Central memory CD8-positive, alpha-beta T cell (primary cell): ENCODE measurements around the gene HRH1.

ENCODE experiments used
- ATAC-seq: fragments of 150-1000 bp; cut with Tn5 transposase; replicated peaks from 2 replicates; pipeline ENCODE4 v1.10.0; 2022; ENCODE audit warnings: mild to moderate bottlenecking, moderate FRiP score, moderate number of reproducible peaks; ENCODE audit not compliant: poor library complexity, severe bottlenecking; ENCODE audit errors: extremely low read depth
- DNase-seq, 2 donors: peaks; one replicate each; pipeline ENCODE4 v3.0.0; 2021; ENCODE audit warnings: low spot score in 2 of 2
- H3K27ac Mint-ChIP-seq: one replicate; pipeline ENCODE4 v1.8.0; 2022; ENCODE audit warnings: low read depth, mild to moderate bottlenecking, moderate library complexity, mixed read lengths
- H3K27me3 Mint-ChIP-seq: one replicate; pipeline ENCODE4 v1.8.0; 2022; ENCODE audit warnings: mixed read lengths
- H3K36me3 Mint-ChIP-seq: one replicate; pipeline ENCODE4 v1.8.0; 2022; ENCODE audit warnings: mild to moderate bottlenecking, moderate library complexity, mixed read lengths; ENCODE audit not compliant: insufficient read depth
- H3K4me1 Mint-ChIP-seq: one replicate; pipeline ENCODE4 v1.8.0; 2022; ENCODE audit warnings: mixed read lengths
- H3K4me3 Mint-ChIP-seq: one replicate; pipeline ENCODE4 v1.8.0; 2022; ENCODE audit warnings: mild to moderate bottlenecking, moderate library complexity, mixed read lengths
- H3K9me3 Mint-ChIP-seq: one replicate; pipeline ENCODE4 v1.8.0; 2022; ENCODE audit warnings: mixed read lengths

HRH1 gene

DNA sequence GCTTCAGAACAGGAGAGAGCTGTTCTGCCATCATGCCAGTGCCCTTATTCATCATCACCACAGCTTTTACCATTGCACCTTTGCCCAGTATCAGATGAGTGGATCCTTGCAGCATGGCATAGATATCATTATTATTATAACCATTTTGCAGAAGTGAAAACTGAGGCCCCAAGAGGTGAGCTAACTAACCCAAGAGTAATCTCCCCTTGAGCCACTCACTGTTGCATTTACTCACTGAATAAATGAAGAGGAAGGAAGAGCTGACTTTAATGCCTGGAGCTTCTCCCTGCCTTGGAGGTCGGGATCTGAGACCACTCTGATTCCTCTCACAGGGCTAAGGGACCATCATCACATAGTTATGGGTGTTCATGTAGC lies 32.0 kb downstream of the HRH1 start:
- H3K4me3 Mint-ChIP-seq: no peak overlapping the region
- no peak overlapping the region for H3K27ac Mint-ChIP-seq
- DNase-seq (no peak), ATAC-seq (no peak)
- H3K4me1 Mint-ChIP-seq: no peaks in the 10 kb centered on the region
- H3K36me3 Mint-ChIP-seq: peaks cover 3% of the 10 kb centered on the region
- H3K9me3 Mint-ChIP-seq: no peaks in the 10 kb centered on the region
- peaks cover 44% of the 10 kb centered on the region for H3K27me3 Mint-ChIP-seq

DNA sequence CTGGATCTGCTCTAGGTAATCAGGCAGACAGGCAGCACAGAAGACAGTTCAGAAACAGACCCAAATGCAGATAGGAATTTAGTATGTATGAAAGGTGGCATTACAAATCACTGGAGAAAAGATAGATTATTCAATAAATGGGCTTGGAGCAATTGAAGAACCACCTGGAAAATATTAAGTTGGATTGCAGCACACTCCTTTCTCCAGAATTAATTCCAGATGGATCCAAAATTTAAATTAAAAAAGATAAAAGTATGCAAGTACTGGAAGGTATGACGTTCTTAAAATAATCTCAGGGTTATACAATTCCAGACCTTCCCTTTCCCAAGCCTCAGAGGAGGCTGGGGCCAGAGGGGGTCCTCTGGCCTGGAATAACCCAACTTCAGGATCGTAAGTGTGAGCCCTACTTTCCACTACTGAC lies 32.5 kb downstream of the HRH1 start:
- Mint-ChIP-seq H3K4me3 (no peak overlapping the region), H3K27me3 (peaks cover 45% of the 10 kb centered on the region), H3K9me3 (no peaks in the 10 kb centered on the region), H3K4me1 (no peaks in the 10 kb centered on the region), H3K36me3 (peaks cover 3% of the 10 kb centered on the region), H3K27ac (no peak overlapping the region)
- DNase-seq (no peak), ATAC-seq (no peak)

DNA sequence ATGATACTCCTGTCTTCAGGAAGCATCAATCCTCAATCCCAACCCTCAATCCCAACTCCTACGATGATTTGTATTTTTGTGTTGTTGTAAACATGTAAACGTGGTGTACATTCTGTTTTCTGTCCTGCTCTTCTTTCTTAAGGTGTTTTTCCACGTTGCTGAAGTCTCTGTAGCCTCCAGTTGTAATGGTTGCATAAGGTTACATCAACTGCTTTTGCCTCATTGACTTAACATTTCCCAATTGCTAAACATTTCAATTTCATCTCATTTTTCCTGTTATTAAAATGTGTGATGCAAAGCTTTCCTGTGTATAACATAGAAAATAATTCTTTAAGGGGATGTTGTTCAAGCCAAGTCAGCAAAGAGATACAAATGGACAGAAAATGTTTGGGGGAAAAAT lies 33.4 kb downstream of the HRH1 start:
- Mint-ChIP-seq H3K36me3 (peaks cover 3% of the 10 kb centered on the region), H3K4me1 (no peaks in the 10 kb centered on the region), H3K27ac (no peak overlapping the region), H3K9me3 (no peaks in the 10 kb centered on the region), H3K4me3 (no peak overlapping the region), H3K27me3 (peaks cover 45% of the 10 kb centered on the region)
- ATAC-seq: no peak
- no peak for DNase-seq

DNA sequence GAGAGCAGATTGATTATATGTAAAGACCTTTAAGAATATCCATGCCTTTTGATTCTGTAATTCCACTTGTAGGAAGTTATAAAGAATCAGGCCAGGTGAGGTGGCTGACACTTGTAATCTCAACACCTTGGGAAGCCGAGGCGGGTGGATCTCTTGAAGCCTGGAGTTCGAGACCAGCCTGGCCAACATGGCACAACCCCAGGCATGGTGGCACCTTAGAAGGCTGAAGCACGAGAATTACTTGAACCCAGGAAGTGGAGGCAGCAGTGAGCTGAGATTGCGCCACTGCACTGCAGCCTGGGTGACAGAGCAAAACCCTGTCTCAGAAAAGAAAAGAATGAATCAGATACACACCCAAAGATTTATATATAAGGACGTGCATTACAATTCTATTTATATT lies 33.9 kb downstream of the HRH1 start:
- ATAC-seq: no peak
- Mint-ChIP-seq H3K4me3 (no peak overlapping the region), H3K9me3 (no peaks in the 10 kb centered on the region), H3K27ac (no peak overlapping the region), H3K27me3 (peaks cover 45% of the 10 kb centered on the region), H3K36me3 (no peaks in the 10 kb centered on the region), H3K4me1 (no peaks in the 10 kb centered on the region)
- DNase-seq: no peak

DNA sequence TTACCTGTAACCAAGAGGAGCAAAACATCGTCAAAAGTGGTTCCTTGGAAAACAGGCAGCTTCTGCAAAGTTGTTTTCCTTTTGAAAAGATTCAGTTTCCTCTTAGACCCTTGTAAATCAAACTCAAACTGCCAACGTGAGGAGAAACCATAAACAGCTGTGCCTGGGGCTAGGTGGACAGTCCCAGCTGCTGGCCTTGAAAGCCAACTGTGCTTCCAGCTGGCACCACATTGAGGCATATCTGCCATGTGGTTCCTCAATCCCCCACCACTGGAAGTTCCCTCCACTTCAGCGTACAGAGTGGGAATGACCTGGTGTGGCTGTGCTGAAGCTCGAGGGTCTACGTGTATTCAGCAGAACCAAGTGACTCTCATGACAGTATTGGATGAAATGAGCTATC lies 40.9 kb downstream of the HRH1 start:
- H3K4me3 Mint-ChIP-seq: no peak overlapping the region
- DNase-seq (no peak), ATAC-seq (no peak)
- no peak overlapping the region for H3K27ac Mint-ChIP-seq
- H3K36me3 Mint-ChIP-seq: no peaks in the 10 kb centered on the region
- peaks cover 6% of the 10 kb centered on the region for H3K4me1 Mint-ChIP-seq
- H3K27me3 Mint-ChIP-seq: peaks cover 44% of the 10 kb centered on the region
- no peaks in the 10 kb centered on the region for H3K9me3 Mint-ChIP-seq

DNA sequence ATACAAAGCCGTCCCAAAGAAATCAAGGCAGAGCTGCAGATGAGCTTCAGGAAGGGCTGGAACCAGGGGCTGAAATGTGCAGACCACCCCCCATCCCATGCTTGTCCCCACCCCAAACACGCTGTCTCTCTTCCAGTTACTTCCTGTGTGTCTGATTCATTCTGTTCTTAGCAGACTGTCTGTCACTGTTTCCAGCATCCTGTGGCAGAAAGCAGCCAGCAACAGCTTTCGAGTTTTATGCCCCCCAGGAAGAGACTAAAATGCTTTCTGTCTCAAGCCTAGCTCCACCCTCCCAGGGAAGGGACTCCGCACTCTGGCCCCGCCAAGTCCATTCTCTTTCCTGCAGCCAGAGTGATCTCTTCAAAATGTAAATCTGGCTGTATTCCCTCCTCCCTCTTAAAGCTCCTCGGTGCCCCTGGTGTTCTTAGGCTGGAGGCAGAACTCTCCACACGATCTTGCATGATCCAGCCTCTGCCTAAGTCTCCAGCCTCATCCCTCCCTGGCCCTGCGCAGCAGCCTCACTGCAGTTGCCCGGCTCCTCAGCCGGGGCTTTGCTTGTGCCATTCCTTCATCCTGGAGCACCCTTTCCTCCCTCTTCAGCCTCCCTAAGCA lies 41.5 kb downstream of the HRH1 start:
- DNase-seq (no peak), ATAC-seq (no peak)
- H3K27ac Mint-ChIP-seq: no peak overlapping the region
- peaks cover 42% of the 10 kb centered on the region for H3K27me3 Mint-ChIP-seq
- no peaks in the 10 kb centered on the region for H3K9me3 Mint-ChIP-seq
- no peak overlapping the region for H3K4me3 Mint-ChIP-seq
- no peaks in the 10 kb centered on the region for H3K36me3 Mint-ChIP-seq
- peaks cover 6% of the 10 kb centered on the region for H3K4me1 Mint-ChIP-seq

DNA sequence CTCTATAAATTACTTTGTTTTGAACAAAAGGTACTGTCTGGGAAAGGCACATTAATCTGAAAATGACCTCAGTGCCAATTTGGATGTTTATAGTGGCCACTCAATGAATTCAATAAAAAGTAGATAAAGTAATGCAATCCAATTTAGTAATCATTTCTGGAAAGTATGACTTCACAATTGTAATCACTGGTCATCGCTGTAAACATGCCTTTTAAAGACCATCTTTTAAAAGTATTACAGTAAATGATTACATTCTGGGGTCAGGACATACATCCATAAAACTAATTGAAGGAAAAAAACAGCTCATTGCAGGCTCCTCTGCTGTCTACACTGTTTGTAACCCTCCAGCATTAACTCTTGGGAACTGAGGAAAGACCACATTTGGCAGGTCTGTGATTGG lies 43.2 kb downstream of the HRH1 start:
- DNase-seq (no peak), ATAC-seq (no peak)
- H3K27me3 Mint-ChIP-seq: peaks cover 48% of the 10 kb centered on the region
- H3K9me3 Mint-ChIP-seq: no peaks in the 10 kb centered on the region
- H3K36me3 Mint-ChIP-seq: no peaks in the 10 kb centered on the region
- H3K27ac Mint-ChIP-seq: no peak overlapping the region
- H3K4me3 Mint-ChIP-seq: no peak overlapping the region
- H3K4me1 Mint-ChIP-seq: peaks cover 6% of the 10 kb centered on the region

DNA sequence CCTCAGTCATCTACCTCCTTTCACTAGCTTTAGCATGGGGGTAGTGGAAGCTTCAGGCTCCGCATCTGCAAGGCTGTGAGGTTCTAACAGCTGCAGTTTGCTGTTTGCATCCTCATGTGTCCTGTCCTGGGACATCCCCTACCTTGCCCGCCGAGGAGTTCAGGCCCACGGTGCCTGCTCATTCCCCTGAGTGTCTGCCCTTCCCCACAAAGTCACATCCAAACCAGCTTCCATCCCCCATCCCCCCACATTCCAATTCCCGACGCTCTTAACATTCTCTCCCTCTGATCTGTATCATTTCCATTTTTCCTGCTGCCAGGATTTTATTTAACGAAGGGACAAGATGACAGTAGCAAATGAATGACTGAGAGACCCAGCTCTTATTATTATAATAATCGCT lies 43.8 kb downstream of the HRH1 start:
- Mint-ChIP-seq H3K4me3 (no peak overlapping the region), H3K9me3 (no peaks in the 10 kb centered on the region), H3K36me3 (no peaks in the 10 kb centered on the region), H3K27ac (no peak overlapping the region), H3K4me1 (peaks cover 6% of the 10 kb centered on the region), H3K27me3 (peaks cover 54% of the 10 kb centered on the region)
- ATAC-seq (no peak), DNase-seq (no peak)

DNA sequence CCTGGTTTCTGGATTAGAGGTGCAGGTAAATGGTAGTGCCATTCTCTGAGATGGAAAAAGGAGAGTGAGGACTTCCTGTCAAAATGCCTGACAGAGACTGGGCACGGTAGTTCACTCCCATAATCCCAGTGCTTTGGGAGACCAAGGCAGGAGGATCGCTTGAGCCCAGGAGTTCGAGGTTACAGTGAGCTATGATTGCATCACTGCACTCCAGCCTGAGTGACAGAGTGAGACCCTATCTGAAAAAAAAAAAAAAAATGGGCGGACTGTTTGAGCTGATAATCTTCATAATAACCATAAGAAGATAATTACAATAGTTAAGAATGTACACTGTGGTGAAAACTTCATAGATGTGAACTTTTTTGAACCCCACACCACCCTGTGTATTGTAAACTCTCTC lies 44.2 kb downstream of the HRH1 start:
- H3K9me3 Mint-ChIP-seq: no peaks in the 10 kb centered on the region
- H3K27ac Mint-ChIP-seq: no peak overlapping the region
- DNase-seq (no peak), ATAC-seq (no peak)
- H3K4me1 Mint-ChIP-seq: peaks cover 6% of the 10 kb centered on the region
- no peak overlapping the region for H3K4me3 Mint-ChIP-seq
- H3K27me3 Mint-ChIP-seq: peaks cover 56% of the 10 kb centered on the region
- no peaks in the 10 kb centered on the region for H3K36me3 Mint-ChIP-seq

DNA sequence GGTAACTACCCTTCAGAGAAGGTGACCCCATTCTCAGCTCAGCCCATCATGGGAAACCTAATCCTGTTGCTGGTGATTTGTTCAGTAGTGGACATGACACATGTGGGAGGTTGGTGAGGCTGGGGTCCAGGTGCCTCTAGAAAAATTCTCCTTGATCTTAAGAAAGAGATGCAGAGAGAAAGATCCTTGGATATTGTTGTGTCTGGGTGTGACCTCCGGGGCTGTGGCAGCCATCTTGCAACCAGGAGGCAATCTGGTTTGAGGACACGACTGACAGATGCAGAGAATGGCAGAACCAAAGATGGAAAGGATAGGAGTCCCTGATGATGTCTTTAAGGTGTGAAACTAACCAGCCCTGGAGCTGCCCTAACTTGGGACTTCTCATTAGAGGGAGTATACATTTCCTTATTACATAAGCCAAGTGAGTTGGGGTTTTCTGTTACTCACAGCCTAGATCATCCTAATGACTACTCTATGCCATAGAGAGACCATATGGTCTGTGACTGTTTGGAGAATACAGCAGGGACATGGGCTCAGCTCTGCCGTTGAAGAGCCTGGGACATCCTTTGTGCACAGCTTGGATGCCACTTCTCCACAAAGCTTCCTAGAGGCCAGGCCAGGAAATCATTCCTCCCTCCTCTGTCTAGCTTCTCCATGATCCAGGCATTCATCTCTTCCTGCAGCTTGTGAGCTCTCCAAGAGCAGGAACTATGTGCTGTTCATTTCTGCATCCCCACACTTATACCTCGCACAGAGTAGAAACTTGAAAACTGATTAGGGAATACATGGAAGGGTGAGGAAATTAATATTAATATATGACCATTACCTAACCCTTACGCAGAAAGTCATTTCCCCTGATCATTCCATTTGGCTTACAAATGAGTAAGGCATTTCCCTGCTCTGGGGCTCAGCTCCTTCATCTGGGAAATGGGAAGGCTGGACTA lies 45.9 kb downstream of the HRH1 start:
- Mint-ChIP-seq H3K36me3 (no peaks in the 10 kb centered on the region), H3K4me1 (peaks cover 6% of the 10 kb centered on the region), H3K27me3 (peaks cover 65% of the 10 kb centered on the region), H3K9me3 (no peaks in the 10 kb centered on the region), H3K27ac (no peak overlapping the region), H3K4me3 (no peak overlapping the region)
- ATAC-seq (no peak), DNase-seq (no peak)

DNA sequence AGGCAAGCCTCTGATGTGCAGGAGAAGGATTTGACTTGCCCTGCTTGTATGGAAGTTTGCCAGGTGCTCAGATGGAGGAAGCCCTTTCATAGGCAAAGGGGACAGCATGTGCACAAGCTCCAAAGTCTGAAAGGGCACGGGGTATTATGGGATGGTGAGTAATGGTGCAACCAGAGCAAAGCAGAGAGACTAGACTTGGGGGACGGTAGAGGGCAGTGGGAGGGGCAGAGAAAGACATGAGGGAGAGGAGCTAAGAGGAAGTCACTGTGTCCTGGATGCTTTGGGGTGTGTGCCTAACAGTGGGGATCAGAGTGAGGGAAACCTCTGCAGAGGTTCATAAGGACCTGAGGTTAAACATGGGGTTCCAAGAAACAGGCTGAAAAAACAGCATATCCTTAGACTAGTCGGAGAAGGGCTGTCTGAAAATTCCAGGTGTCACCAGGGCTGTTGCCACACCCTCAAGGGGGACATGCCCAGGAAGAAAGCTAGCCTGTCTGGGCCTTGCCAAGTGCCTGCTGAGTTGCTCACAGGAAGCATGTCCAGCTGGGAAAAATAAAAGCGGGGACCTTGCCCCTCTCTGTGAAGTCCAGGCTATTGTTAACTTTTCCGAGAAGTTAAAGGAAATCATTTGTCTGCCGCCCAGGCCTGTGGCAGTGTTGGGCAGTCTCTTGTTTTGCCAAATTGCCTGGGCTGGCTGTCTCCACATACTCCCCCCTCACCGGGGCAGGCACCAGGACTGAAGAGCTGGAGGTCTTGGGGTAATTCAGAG lies 47.1 kb downstream of the HRH1 start:
- Mint-ChIP-seq H3K4me1 (peaks cover under 1% of the 10 kb centered on the region), H3K36me3 (no peaks in the 10 kb centered on the region), H3K27ac (no peak overlapping the region), H3K4me3 (no peak overlapping the region), H3K9me3 (no peaks in the 10 kb centered on the region), H3K27me3 (peaks cover 56% of the 10 kb centered on the region)
- no peak for DNase-seq
- no peak for ATAC-seq

DNA sequence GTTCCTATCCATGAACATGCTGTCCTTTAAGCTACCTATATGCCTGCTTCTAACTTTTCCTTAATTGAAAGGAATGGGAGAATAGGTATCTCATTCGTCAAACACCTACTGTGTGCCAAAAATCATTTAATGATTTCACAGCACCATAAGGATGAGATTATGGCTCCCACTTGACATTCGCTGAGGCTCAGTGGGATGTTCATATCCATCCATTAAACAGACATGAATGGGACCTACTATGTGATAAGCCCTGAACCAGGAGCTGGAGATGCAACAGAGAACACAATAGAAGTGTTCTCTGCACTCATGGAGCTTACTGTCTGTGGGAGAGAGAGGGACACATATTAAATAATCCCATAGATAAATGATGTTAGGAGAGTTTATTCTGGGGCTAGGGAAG lies 49.7 kb downstream of the HRH1 start:
- no peaks in the 10 kb centered on the region for H3K9me3 Mint-ChIP-seq
- no peaks in the 10 kb centered on the region for H3K36me3 Mint-ChIP-seq
- H3K27ac Mint-ChIP-seq: no peak overlapping the region
- no peak overlapping the region for H3K4me3 Mint-ChIP-seq
- peaks cover 41% of the 10 kb centered on the region for H3K27me3 Mint-ChIP-seq
- DNase-seq (no peak), ATAC-seq (no peak)
- H3K4me1 Mint-ChIP-seq: no peaks in the 10 kb centered on the region
